NCI-H2107 treated with DMSO at 0.1 percent for 48 hours (cell line): ENCODE results near the gene DCST1.

Source experiments
- DNase-seq: peaks from one replicate; lab custom pipeline; 2025; ENCODE audit not compliant: unreplicated experiment; lab: John Stamatoyannopoulos, UW

DCST1 gene

DNA sequence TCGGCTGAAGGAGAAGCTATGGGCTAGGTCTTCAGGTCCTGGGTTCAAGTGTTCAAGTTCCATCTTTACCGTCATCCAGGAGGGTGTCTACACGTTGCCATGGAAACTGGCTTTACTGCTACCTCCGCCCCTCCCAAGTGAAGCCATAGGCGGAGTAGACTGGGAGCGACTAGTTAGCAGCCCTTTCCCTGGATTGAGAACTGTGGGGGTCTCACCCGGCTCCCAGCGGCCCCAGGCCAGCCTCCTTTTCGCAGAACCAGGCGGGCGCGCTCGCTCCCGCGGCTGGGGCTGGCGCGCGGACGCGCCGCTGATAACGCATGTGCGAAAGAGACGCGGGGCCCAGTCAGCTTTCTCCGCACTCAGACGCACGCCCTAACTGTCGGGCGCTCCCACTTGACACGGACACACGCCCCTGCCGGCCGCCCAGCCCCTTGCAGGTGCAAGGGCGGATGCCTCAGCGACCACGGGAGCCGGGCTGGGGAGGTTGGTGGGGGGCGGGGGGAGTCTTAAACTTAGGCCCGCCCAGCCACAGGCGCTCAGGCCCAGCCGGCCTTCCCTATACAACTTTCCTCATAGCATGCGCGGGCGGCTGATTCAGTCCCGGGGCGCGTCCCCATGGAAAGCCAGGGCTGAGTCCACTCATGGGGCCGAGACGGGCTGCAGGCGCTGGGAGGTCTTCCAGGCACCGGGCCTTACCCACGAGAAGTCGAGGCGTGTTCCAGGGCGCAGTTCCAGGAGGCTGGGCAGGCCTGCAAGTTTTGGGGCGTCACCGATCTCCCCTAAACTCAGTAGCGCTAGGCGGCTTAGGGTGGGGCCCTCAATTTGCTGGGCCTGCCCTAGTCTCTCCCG is 37.3 kb downstream of the DCST1 start:
- peak; percentile 24 for DNase-seq

DNA sequence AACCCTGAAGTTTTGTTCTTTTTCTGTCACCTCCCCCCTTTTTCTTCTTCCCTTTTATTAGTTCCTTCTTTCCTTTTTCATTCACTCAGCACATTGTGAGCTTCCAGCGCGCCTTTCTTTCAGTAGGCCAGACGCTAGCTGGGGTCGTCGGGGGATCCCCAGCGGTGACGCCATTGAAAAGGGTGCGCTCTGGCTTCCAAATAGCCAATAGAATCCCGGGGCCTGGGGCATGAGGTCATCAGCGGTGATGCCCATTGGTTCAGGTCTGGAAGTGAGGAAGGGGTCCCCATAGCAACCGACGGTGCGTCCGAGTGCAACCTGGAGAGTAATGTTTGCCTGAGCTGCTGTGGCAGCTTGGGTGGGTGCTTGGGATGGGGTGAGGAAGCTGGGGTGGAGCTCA is 38.1 kb downstream of the DCST1 start:
- no peak for DNase-seq

DNA sequence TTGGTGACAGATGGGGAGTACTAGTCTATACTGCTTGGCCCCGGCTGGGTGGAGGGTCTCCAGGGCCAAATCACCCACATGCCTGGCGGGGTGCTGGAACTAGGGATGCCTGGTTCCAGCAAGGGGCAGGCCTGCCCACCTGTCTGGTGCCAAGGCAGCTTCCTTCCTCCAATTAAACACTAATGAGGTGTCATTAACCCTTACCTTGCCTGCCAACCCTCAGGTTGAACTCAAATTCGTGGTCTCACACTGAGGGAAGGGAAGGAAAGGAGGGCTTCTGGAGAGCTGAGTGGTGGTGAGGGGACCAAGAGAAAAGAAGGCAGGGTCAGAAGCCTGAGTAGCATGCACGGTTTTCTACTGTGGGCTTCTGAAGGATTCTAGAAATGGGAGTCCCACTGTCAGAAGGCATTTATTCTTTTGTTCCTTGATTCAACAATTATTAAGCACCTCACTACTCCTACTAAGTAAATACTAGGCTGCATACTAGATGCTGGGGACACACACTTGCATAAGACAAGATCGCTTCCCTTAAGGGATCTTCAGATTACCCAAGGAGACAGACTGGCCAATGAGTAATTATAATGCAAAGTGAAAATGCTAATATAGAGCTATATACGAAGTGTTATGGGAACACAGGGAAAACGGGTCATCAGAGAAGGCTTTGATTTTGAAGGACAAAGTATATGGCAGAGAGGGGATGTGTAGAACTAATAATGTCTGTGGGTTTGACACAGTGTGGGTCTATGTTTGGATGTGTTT is 39.1 kb downstream of the DCST1 start:
- DNase-seq: no peak

DNA sequence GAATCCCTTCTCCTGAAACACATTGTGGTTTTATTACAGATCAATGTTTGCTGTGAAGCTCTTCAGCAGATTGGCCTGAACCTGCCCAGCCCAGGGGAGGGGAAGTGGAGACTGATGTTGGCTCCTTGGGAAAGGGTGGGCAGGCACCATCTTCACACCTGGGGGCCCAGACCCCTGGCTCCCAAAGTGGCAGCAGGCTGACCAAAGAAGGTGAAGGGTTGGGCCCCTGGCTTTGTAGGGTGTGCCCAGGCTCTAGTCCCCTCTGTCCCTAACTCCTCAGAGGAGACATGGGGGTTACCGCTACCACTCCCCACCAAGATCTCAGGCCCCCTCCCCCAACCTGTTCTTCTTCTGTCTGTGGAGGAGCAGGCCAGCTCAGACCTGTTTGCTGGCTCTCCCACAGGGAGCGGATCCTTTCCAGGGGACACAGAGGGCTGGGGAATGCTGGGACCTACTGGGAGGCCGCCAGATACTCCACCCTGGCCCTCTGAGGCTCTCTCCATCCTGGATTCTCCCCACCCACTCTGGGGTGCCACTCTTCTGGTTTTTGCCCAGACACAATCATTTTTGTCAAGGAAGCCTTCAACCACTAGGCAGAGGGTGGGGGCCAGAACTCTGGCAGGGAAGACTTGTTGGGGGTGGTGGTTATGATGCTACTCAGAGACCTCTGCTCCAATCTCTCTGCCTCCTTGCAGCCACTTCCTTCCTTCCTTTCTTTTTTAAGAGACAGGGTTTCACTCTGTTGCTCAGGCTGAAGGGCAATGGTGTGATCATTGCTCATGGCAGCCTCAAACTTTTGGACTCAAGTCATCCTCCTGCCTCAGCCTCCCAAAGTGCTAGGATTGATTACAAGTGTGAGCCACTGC is 40.0 kb downstream of the DCST1 start:
- no peak for DNase-seq

DNA sequence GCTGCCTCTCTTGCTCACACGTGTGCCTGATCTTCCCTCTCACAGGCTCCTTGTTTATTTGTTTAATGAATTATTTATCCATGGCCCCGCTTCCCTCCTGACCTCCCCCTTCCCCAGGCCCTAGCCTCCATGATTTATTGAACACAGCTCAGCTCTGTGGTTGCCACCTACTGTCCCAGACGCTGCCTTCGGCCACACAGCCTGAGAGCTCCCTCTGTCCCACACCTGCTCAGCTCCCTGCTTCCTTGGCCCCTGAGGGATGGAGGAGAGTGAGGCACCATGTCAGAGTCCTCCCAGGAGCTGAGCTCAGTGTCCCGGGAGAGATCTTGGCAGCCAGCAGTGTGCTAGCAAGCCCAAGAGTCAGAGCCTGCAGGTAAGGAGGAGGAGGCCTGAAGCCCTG is 41.9 kb downstream of the DCST1 start:
- DNase-seq: peak; percentile 47

DNA sequence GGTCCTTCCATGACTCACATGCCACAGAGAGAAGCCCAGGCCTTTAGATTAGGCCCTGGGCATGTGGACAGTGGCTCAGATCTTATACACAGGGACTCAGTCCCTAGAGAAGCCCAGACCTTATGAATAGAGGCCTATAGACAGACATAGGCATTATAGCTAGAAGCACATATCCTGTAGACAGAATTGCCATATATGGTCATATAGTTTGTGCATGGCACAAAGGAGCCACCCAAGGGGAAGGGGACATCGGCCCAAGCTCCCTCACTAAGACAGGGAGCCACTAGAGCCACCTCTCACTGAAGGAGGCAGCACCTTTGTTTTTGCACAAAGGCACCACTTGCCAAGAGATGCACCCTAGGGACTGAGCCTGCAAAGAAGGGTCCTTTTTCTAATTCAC is 42.7 kb downstream of the DCST1 start:
- no peak for DNase-seq

DNA sequence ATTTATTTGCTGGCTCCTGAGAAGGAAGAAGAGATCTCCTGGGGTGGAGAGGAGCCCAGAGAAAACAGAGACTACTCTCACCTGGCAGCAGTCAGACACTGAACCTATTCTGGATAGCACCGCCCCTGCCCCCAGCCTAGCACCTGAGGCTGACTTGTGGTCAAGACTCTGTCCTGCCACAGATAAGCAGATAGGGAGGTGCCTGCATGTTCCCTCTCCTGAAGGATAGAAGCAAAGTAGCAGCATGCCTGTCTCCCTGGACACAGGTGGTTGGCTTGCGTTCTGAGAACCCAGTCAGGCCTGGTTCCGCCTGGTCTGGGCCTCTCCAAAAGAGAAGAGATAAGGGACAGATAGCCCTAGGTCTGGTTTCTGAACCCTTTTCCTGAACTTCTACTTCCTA is 43.7 kb downstream of the DCST1 start:
- peak; percentile 90 for DNase-seq

DNA sequence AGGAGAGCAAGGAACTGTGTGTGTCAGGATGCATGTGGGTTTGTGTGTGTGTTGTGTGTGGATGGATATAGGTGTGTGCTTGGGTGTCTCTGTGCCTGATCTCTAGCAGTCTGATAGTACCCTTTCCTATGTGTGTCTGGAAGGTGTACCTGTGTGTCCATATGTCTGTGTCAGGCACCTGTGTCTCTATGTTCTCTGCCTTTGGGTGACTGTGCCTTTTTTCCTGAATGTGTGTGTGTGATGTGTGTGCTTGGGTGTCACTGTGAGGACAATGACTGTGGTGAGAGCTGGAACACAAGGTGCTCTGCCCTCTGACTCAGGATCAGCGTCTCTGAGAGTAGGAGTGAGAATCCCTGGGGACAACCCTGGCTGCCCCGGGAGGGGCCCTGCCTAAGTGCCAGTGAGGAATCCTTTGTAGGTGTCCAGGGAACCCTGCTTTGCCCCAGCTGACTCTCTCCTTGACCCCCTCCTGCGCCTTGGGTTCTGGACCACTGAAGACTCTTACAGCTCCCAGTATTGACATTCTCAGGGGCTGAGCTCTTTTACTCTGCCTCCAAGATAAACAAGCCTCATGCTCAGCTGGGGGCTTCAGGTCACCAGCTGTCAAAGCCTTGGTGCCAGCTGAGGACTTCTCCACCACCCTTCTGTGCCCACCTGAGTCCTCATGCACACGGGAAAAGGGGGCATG is 44.3 kb downstream of the DCST1 start:
- peak; percentile 39 for DNase-seq

DNA sequence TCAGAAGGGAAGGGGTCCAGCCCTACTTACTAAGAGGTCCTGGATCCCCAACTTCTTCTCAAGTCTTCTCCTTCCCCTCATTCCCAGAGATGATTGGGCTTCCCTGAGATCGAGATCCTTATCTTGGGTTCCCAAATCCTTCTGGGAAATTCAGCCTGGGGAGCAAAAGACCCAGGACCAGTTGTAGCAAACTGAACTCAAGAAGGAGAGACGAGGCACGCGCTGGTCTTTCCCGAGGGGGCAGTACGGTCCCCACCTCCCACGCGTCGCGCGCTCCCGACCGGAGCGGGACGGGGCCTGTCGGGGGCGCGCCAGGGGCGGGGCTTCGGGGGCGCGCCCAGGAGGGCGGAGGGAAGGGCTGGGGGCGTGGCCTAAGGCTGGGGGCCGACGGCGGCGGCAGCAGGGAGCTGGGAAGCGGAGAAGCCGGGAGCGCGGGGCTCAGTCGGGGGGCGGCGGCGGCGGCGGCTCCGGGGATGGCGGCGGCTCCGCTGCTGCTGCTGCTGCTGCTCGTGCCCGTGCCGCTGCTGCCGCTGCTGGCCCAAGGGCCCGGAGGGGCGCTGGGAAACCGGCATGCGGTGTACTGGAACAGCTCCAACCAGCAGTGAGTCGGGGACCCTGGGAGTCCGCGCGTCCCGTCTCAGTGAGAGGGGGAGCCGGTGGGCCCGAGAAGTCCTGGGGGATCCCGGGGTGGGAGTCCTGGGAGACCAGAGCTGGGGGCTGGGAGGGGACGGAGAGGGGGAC is 45.0 kb downstream of the DCST1 start, which contains the start of gene EFNA3:
EFNA3 (plus strand) TSS at position 369 of the 741 bp plus-strand sequence; CDS start at position 474, 105 bp downstream.
- DNase-seq: no peak

DNA sequence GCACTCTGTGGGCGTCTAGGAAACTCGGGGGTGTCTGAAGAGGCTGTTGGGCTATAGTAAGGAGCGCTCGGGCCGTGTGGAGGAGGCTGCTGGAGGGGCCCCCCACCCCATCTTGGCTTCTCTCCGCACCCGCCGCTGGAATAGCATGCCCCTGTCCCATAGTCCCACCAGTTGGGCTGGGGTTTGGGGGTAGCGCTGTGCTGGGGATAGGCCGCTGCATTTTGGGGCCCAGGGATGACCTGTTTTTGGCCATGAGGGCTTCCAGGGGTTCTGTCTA is 45.5 kb downstream of the DCST1 start:
- no peak for DNase-seq

DNA sequence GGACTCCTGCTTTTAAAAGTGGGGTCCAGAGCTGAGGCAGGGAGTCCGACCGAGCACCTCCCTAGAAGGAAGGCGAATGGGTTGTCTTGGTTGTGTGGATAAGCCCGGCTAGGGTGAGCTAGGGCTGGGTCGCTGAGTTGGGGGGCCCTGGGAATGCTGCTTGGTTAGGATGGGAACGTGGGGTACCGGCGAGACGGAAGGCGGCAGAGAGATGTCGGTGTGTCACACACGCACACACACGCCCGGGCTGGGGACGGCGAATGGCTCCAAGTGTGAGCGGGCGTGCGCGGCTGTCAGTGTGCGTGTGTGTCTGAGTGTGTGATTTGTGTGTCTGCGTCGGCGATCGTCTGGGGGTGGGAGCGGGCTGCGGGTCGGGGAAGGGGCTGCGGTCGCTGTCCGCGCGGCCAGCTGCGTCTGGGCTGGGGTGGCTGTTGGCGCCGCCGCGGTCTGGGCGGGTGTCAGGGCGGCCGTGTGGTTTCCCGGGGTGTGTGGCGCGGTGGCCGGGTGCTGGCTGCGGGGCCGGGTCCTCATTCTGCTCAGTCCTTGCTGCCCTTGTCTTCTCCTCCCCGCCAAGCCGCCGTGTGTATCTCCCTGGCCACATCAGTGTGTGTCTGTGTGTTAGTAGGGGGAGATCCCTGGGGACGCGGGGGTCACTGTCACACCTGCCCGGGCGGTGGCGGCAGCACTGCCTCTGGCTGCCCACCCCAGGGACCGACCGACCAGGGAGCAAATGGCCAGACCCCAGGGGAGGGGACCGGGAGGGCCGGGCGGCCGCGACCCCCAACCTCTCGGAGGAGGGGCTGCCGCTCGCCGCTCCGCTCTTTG is 46.1 kb downstream of the DCST1 start:
- no peak for DNase-seq

DNA sequence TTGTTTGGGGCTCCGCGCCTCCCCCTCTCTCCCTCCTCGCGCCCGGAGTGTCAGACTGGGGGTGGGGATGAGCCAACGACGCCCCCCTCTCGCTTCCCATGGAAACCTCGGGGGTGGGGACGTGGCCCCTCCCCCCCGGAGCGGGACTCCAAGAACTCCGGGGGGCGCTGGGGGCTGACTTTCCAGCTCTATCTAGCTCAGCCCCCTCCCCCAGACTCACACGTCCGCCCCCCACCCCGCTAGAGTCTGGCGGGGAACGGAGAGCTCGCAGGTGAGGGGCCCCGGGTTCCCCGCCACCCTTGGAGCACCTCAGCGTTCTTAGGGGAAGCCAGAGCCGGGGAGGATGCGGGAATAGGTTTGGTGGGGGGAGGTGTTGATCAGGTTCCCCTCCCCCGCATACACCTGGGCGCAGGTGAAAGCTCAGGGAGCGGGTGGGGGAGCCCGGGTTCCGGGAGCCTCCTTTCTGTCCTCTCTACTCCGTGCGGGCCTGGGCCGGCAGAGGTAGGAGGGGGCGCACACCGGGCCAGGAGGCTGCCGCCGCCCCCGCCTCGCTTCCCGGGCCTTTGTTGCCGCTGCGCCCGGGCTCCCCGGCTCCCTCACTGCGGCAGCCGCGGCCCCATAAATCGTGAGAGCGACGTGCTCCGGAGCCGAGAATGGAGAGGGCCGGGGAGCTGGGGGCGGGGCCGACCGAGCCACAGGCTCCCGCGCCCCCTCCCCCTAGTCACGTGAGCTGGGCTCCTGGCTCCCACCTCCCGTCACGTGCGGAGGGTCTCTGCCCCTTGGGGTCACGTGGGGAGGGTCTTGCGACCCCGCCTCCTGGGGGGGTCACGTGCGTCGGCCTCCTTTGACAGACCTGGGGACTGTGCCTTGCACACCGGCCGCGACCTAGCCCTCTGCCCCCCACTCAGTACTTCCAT is 46.9 kb downstream of the DCST1 start:
- DNase-seq: peak; percentile 53

DNA sequence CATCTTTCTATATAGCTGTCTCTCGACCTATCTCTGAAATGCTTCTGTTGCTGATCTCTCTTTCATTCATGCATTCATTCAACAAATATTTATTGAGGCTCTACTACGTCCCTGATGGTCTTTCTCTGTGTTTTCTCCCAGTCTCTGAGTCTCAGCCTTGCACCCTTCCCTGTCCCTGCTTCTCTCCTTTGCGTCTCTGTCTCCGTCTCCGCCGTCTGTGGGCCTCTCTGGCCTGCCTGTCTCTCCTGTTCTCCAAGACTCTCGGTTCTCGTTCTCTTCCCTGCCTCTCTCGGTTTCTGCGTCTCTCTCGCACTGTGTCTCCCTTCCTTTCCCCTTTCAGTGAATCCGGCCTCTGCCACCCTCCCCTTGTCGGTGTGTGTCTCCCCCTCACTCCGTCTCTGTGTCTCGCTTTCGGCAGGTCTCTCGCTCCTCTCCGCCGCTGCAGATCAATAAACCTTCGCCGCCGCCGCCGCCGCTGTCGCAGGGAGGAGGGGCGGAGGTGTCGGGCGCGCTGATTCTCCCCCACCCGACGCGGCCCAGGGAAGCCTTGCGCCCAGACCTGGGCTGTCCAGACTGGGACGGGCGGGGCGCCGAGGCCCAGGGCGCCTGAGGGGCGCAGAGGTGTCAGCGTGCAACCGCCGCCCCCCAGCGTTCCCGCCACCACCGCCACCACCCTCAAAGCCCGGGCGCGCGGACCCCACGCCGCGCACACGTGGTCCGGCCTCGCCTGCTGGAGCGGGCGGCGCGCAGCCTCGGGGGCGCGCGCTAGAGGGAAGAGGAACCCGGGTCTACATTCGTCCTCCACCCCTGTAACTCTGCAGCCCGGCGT is 48.1 kb downstream of the DCST1 start:
- DNase-seq: no peak

DNA sequence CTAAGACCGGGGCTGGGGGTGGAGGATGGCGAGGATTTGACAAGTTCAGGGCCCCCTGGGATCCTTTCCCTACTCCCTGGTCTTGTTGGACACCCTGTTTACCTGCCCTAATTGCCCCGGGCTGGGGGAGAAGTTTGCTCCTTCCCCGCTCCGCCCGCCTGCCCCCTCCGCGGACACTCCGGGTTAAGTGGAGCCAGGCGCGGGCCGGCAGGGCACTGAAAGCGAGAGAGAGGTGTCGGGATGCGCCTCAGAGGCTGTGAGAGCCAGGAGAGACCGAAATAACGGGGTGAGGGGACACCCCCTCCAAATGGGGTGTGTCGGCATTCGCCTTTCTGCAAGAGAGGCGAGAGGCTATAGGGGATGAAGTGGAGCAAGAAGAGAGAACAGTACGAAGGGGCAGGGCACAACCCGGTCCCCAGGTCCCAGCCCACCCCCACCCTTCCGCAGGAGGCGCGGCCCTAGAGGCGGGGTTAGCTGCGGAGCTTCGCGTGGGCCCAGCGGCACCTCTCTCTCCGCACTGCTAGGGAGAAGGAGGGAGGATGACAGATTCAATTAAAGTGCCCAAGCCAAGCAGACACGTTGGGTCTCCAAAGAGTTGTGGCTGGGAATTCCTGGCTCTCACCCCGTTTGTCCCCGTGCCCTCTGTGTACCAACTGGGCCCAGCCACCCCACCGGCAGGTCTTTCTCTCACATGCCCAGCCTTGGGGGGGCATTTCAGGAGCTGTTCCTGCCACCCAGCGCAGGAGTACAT is 48.9 kb downstream of the DCST1 start:
- no peak for DNase-seq

DNA sequence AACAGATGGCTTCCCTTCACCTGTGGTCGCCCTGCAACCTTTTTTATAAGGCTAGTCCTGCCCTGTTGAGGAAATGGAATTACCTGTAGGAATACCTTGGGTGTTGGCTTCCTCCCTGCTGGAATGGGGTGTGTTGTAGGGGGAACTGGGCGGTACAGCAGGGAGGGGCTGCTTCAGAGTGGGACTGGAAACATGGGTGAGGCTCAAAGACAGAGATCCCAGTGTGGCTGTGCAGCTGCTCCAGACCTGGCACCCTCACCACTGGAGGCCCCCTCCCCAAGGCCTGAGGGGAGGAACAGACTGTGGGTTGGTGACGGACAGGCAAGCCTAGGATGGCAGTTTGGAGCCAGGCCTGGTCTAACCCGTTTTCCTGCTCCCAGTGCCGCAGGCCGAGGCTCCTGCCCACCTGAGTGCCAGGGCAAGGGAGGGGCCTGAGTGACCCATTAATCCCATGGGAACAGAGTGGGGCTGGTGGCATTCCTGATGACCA is 49.5 kb downstream of the DCST1 start:
- DNase-seq: no peak

DNA sequence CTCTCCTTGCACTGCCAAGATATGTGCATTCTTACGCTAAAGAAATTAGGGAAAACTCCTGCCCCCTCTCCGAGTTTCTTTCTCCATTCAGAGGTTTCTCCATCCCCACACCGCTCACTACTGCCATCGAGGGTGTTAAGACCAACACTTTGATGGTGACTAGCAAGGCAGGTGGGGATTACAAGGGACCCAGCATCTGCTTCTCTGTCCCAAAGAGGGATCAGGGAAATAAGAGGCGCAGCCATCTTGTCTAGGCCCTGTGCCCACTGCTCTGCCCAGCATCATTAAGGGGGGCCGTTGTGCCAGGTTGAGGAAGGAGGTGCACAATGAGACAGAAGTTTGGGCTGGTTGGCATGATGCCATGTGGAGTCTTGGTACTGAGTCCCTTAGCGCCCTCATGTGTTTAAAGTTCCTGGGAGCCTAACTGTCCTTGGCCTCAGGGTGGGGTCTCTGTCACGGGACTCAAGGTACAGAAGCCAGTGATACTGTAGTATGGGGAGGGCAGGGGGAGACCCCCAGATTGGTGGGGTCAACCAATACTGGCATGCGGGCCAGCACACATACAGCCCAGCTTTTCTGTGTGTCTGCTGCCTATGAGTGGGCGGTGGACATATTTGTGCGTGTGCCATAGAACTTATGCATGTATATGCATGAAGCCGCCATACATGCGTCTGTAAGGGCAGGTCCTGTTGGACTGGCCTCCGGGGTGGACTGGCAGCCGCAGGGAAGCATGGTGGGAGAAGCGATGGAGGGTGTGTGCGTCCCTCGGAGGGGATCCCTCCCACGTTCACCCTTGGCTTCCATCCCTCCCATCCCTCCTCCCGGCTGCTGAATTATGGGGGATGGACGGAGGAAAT is 50.5 kb downstream of the DCST1 start:
- DNase-seq: peak; percentile 73
